Esophagus squamous epithelium (tissue), 5 donors: ENCODE measurements around the gene PEAK1. TPM values are rescaled to one million over a fixed set of nuclear protein-coding genes. Genes with fewer than 3 reads are reported as not detected.
A peak's percentile ranks its signal among the peaks of the same experiment; 100 is the strongest.

Experiments used
- DNase-seq: peaks from one replicate; lab custom pipeline; 2025; lab: John Stamatoyannopoulos, UW
- H3K27ac ChIP-seq, 4 donors: fragments of 200-600 bp; sonication (generic); one replicate each; pipeline ENCODE4 v1.5.1; 2016 to 2019; ENCODE audit warnings: mild to moderate bottlenecking in 1 of 4
- H3K27me3 ChIP-seq, 4 donors: fragments of 200-600 bp; sonication (generic); 1 replicate in 3 of 4; 2 replicates in 1 of 4; pipeline versions ENCODE4 v1.5.1 to v1.6.0; 2017 to 2021; ENCODE audit warnings: antibody characterized with exemption in 1 of 4
- H3K36me3 ChIP-seq, 3 donors: fragments of 200-600 bp; sonication (generic); one replicate each; pipeline ENCODE4 v1.5.1; 2016 to 2019
- H3K4me1 ChIP-seq, 3 donors: fragments of 200-600 bp; sonication (generic); one replicate each; pipeline ENCODE4 v1.5.1; 2017 to 2019
- H3K4me3 ChIP-seq, 4 donors: fragments of 200-600 bp; sonication (generic); 1 replicate in 3 of 4; 2 replicates in 1 of 4; pipeline ENCODE4 v1.5.1; 2016 to 2019; ENCODE audit warnings: mild to moderate bottlenecking in 2 of 4, moderate library complexity in 1 of 4
- H3K9me3 ChIP-seq, 3 donors: fragments of 200-600 bp; sonication (generic); one replicate each; pipeline ENCODE4 v1.5.1; 2016 to 2019
- POLR2A ChIP-seq, 4 donors: fragments of 450-650 bp; IDR thresholded peaks; one replicate each; pipeline ENCODE4 v1.6.1; 2017; ENCODE audit warnings: antibody characterized with exemption in 4 of 4, mild to moderate bottlenecking in 4 of 4, moderate library complexity in 3 of 4
- WGBS, 2 donors: methylation state at CpG; one replicate each; pipeline ENCODE4 v1.1.5; 2018; 5-methylcytosine and 5-hydroxymethylcytosine counted together
- intact Hi-C: fragments of 100-400 bp; cut with DNase I; formaldehyde crosslinking; loops from one replicate; pipeline ENCODE4 v1.15.0; 2022
- total RNA-seq, 4 donors: library from RNA; depleted of rRNA; stranded (reverse); fragments of >200 nt; gene quantifications; one replicate each; pipeline ENCODE4 v1.1.0, GENCODE V29; 2016
- TF ChIP-seq, protein P1 (sequence below), 6 experiments: fragments of 450-650 bp in 4 of 6; fragments of 200-600 bp in 2 of 6; sonication (generic) in 2 of 6; IDR thresholded peaks; one replicate each; pipeline ENCODE4 v1.5.1; 2016 to 2019; ENCODE audit warnings: antibody characterized with exemption in 6 of 6, mild to moderate bottlenecking in 4 of 6, moderate library complexity in 4 of 6
- donor health status: DM: yes; HTN: yes; CAD: no.

The PEAK1 gene
- total RNA-seq, 4 donors from 2014 or later, result 8.6 to 47.3 (median 14.0) TPM

DNA sequence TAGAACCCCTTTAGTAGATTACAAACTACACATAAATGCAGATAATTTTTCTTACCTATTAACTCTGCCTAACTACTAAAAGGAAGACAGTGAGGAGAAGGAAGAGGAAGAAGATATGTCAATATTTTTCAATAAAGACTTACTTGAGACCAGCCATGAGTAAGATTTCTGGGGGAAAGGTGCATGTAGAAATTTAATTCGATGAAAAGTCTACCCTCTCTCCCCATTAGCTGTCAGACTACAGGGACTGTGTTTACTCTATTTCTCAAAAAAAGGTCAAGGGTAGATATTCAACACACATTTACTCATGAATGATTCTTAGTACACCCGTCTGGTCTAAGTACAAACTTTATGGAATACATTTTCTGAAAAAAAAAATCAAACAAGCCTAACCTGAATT is 355.8 kb downstream of the PEAK1 start:
- Histone ChIP-seq H3K9me3 (no peaks in the 10 kb centered on the region), H3K27me3 (no peaks in the 10 kb centered on the region), H3K27ac (peak overlapping the region in 2 of 4 donors; percentile 59 to 64), H3K36me3 (no peaks in the 10 kb centered on the region), H3K4me3 (no peak overlapping the region), H3K4me1 (peaks cover 13 to 84% (median 26%) of the 10 kb centered on the region in 3 donors)
- DNase-seq, result no peak
- 65% methylated on average over 2 of the region's 2 CpGs for WGBS, 2 donors
- intact Hi-C loops, result no loop called here
- TF ChIP-seq, protein P1, sequence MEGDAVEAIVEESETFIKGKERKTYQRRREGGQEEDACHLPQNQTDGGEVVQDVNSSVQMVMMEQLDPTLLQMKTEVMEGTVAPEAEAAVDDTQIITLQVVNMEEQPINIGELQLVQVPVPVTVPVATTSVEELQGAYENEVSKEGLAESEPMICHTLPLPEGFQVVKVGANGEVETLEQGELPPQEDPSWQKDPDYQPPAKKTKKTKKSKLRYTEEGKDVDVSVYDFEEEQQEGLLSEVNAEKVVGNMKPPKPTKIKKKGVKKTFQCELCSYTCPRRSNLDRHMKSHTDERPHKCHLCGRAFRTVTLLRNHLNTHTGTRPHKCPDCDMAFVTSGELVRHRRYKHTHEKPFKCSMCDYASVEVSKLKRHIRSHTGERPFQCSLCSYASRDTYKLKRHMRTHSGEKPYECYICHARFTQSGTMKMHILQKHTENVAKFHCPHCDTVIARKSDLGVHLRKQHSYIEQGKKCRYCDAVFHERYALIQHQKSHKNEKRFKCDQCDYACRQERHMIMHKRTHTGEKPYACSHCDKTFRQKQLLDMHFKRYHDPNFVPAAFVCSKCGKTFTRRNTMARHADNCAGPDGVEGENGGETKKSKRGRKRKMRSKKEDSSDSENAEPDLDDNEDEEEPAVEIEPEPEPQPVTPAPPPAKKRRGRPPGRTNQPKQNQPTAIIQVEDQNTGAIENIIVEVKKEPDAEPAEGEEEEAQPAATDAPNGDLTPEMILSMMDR (IDR thresholded peaks at IDR 0.05), result no peak
- TF ChIP-seq POLR2A (IDR thresholded peaks at IDR 0.05), result no peak

DNA sequence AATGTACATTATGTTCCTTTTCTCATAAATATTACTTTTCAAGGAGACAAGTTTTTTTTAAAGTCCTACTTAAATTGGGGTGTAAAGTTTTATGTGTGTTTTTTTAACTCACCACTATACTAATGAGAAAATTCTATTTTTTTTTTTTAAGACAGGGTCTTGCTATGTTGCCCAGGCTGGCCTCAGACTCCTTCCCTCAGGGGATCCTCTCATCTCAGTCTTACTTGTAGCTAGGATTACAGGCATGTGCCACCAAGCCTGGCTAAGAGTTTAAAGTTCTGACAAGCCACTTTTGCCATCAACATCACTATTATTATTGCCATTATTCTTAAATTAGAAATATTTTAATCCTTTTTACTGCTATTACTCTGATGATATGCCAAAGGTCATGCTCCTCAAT is 356.7 kb downstream of the PEAK1 start:
- peaks cover 13 to 76% (median 25%) of the 10 kb centered on the region in 3 donors for H3K4me1 ChIP-seq
- DNase-seq, result no peak
- TF ChIP-seq POLR2A (IDR thresholded peaks at IDR 0.05), result no peak
- TF ChIP-seq, protein P1 (IDR thresholded peaks at IDR 0.05), result no peak
- H3K9me3 ChIP-seq, result no peaks in the 10 kb centered on the region
- no peak overlapping the region for H3K27ac ChIP-seq
- no peaks in the 10 kb centered on the region for H3K36me3 ChIP-seq
- no peak overlapping the region for H3K4me3 ChIP-seq
- no peaks in the 10 kb centered on the region for H3K27me3 ChIP-seq
- intact Hi-C loops, result no loop called here

DNA sequence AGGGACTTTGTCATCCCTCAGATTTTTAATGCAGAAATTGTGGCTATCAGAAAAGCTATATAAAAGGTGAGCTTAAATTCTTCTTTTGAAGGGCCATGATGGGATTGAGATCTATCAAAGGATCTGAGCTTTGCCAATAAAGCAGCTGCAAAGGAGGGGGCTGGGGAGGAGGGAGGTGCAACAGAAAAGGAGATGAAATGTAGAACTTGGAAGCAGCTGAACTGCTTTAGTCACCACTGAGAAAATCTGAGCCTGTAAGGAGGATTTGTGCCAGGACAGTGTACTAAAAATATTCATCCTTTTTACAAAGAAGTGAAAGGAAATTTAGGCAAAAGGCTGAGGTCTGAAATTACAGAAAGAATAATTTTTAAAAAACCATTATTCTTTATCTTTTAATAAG is 359.4 kb downstream of the PEAK1 start:
- no peak for TF ChIP-seq POLR2A (IDR thresholded peaks at IDR 0.05)
- TF ChIP-seq, protein P1 (IDR thresholded peaks at IDR 0.05), result no peak
- no peak for DNase-seq
- Histone ChIP-seq H3K27me3 (no peaks in the 10 kb centered on the region), H3K9me3 (no peaks in the 10 kb centered on the region), H3K4me1 (peaks cover 0 to 52% (median 15%) of the 10 kb centered on the region in 3 donors), H3K27ac (peak overlapping the region in 2 of 4 donors; percentile 36 to 37), H3K36me3 (no peaks in the 10 kb centered on the region), H3K4me3 (no peak overlapping the region)
- intact Hi-C loops, result no loop called here

DNA sequence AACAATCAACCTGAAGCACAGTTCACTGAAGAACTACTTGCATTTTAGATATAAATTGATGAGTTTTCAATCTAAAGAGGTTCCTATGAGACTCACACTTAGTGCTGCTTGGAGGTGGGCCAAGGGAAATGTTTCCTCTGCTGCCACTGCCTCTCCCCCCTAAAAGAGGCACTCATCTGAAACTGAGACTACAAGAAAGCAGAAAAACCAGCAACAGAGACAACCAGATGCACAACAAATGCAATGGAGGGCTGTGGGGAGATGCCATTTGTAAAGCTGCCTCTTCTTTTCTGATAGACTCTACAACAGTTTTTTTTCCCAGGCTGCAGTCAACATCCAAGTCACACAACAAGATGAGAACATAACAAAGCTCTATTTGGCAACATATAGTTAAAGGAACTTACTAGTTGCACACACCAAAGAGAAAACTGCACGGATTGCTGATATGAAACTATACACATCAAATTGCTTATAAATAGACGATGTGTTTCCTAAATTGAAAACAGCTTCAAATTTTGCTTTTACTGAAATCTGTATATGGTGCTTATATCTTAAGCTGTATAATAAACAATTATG is 360.0 kb downstream of the PEAK1 start:
- H3K36me3 ChIP-seq, result no peaks in the 10 kb centered on the region
- H3K4me3 ChIP-seq, result no peak overlapping the region
- TF ChIP-seq, protein P1 (IDR thresholded peaks at IDR 0.05), result no peak
- TF ChIP-seq POLR2A (IDR thresholded peaks at IDR 0.05), result no peak
- WGBS, 2 donors, result 30 to 45% methylated on average over 2 of the region's 2 CpGs
- peaks cover 0 to 47% (median 15%) of the 10 kb centered on the region in 3 donors for H3K4me1 ChIP-seq
- H3K27ac ChIP-seq, result no peak overlapping the region
- no peak for DNase-seq
- no peaks in the 10 kb centered on the region for H3K27me3 ChIP-seq
- intact Hi-C loops, result no loop called here
- no peaks in the 10 kb centered on the region for H3K9me3 ChIP-seq

DNA sequence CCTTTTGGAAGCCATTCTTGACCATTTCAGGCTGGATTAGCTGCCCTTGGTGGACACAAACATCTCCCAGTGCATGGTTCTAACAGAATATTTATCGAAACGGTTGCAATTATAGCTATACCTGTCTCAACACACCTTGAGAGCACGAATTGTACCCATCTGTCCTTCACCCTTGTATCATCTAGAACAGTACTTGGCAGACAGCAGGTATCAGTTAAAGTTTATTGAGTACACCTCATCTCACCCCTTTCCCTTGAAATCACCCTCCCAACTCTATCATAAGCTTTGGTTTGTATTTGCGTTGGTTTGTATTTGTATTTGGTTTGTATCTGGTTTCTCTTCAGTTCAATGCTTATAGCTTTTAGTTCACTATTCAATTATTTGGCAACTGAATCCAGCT is 361.4 kb downstream of the PEAK1 start:
- intact Hi-C loops, result no loop called here
- TF ChIP-seq, protein P1 (IDR thresholded peaks at IDR 0.05), result no peak
- TF ChIP-seq POLR2A (IDR thresholded peaks at IDR 0.05), result no peak
- WGBS, 2 donors, result 92 to 98% methylated on average over 4 of the region's 4 CpGs
- no peaks in the 10 kb centered on the region for H3K36me3 ChIP-seq
- no peaks in the 10 kb centered on the region for H3K27me3 ChIP-seq
- no peak overlapping the region for H3K27ac ChIP-seq
- no peaks in the 10 kb centered on the region for H3K9me3 ChIP-seq
- H3K4me3 ChIP-seq, result no peak overlapping the region
- peaks cover 0 to 33% (median 15%) of the 10 kb centered on the region in 3 donors for H3K4me1 ChIP-seq
- DNase-seq, result no peak
